Transverse colon (tissue), 4 donors: ENCODE results near the gene FARP1. TPM values are rescaled to one million over a fixed set of nuclear protein-coding genes. Genes with fewer than 3 reads are reported as not detected.

Source experiments
- DNase-seq: peaks from one replicate; pipeline ENCODE4 v3.0.0-alpha.2; 2019
- H3K27ac ChIP-seq, 4 donors: fragments of 200-600 bp; sonication (generic); 2 replicates each; pipeline ENCODE4 v1.5.1; 2016 to 2018; ENCODE audit warnings: inconsistent platforms in 4 of 4
- H3K27me3 ChIP-seq: fragments of 200-600 bp; sonication (generic); 2 replicates; pipeline ENCODE4 v1.5.1; 2017; ENCODE audit warnings: inconsistent platforms
- H3K36me3 ChIP-seq, 4 donors: fragments of 200-600 bp; sonication (generic); 2 replicates each; pipeline ENCODE4 v1.5.1; 2017 to 2019; ENCODE audit warnings: inconsistent platforms in 4 of 4
- H3K4me1 ChIP-seq, 4 donors: fragments of 200-600 bp; sonication (generic); 2 replicates each; pipeline ENCODE4 v1.5.1; 2017 to 2020; ENCODE audit warnings: inconsistent platforms in 4 of 4
- H3K4me3 ChIP-seq, 4 donors: fragments of 200-600 bp; sonication (generic); 1 replicate in 1 of 4; 2 replicates in 3 of 4; pipeline versions ENCODE4 v1.5.1 to v1.6.1; 2017 to 2019; ENCODE audit warnings: inconsistent platforms in 4 of 4
- H3K9me3 ChIP-seq, 2 donors: fragments of 200-600 bp; sonication (generic); 2 replicates each; pipeline ENCODE4 v1.5.1; 2017 to 2019; ENCODE audit warnings: inconsistent platforms in 2 of 2
- CTCF ChIP-seq, 5 experiments: fragments of 200-600 bp in 3 of 5; fragments of 450-650 bp in 2 of 5; sonication (generic) in 3 of 5; IDR thresholded peaks; 1 replicate in 2 of 5; 2 replicates in 3 of 5; pipeline ENCODE4 v1.5.1; 2016 to 2017; ENCODE audit warnings: antibody characterized with exemption in 5 of 5, inconsistent platforms in 3 of 5, mild to moderate bottlenecking in 2 of 5, moderate library complexity in 1 of 5
- EP300 ChIP-seq: sonication (generic); formaldehyde crosslinking; IDR thresholded peaks from one replicate; pipeline ENCODE4 v1.6.1; 2017; ENCODE audit warnings: antibody characterized with exemption, low read depth
- POLR2A ChIP-seq: fragments of 450-650 bp; IDR thresholded peaks from one replicate; pipeline ENCODE4 v1.6.1; 2016; ENCODE audit warnings: antibody characterized with exemption, mild to moderate bottlenecking, moderate library complexity
- POLR2AphosphoS5 ChIP-seq, 3 donors: sonication (generic); formaldehyde crosslinking; IDR thresholded peaks; one replicate each; pipeline ENCODE4 v1.6.1; 2016; ENCODE audit warnings: antibody characterized with exemption in 3 of 3
- WGBS, 2 donors: methylation state at CpG; one replicate each; pipeline ENCODE4 v1.1.5; 2018; ENCODE audit warnings: low coverage in 1 of 2; 5-methylcytosine and 5-hydroxymethylcytosine counted together
- in situ Hi-C, 4 donors: fragments of 200-750 bp; cut with MboI; loops; one replicate each; pipeline versions ENCODE4 v1.15.0 to v1.15.1; 2017; ENCODE audit warnings: low sequenced_read_pairs in 3 of 4, low pct_ligation_motif_present in 1 of 4, low pct_unique_long_range_greater_than_20kb in 1 of 4
- intact Hi-C: fragments of 100-400 bp; cut with DNase I; formaldehyde crosslinking; loops from one replicate; pipeline ENCODE4 v1.15.1; 2023; ENCODE audit warnings: low total_unique reads
- total RNA-seq, 4 donors: library from RNA; depleted of rRNA; stranded (reverse); fragments of >200 nt; gene quantifications; one replicate each; pipeline ENCODE4 v1.1.0, GENCODE V29; 2016

FARP1 gene
- total RNA-seq, 4 donors from 2014 or later = 32.8 to 41.8 (median 38.3) TPM

- WGBS, 2 donors = 80 to 92% methylated on average over 4 to 5 of the region's 5 CpGs
- Histone ChIP-seq H3K27me3 (no peaks in the 10 kb centered on the region), H3K27ac (no peak overlapping the region), H3K36me3 (no peaks in the 10 kb centered on the region), H3K4me1 (peaks cover 13 to 42% (median 18%) of the 10 kb centered on the region in 4 donors), H3K4me3 (no peak overlapping the region), H3K9me3 (peaks cover under 1 to 4% of the 10 kb centered on the region in 2 donors)
- no peak for DNase-seq
- intact Hi-C loops = no loop called here
- TF ChIP-seq POLR2AphosphoS5 (IDR thresholded peaks at IDR 0.05) = no peak
- no peak for TF ChIP-seq CTCF (IDR thresholded peaks at IDR 0.05)
- no peak for TF ChIP-seq EP300
- TF ChIP-seq POLR2A = no peak
- in situ Hi-C loops = no loop called here
These were observed 57.5 kb downstream of the FARP1 start for GRCh38 chr13:98200211-98200878.

- H3K4me1 ChIP-seq = peaks cover 13 to 33% (median 17%) of the 10 kb centered on the region in 4 donors
- H3K4me3 ChIP-seq = no peak overlapping the region
- H3K36me3 ChIP-seq = no peaks in the 10 kb centered on the region
- in situ Hi-C loops (no loop called here), intact Hi-C loops (no loop called here)
- WGBS, 2 donors = 73 to 94% methylated on average over 8 of the region's 8 CpGs
- DNase-seq = no peak
- no peak for TF ChIP-seq EP300
- TF ChIP-seq POLR2A = no peak
- no peak for TF ChIP-seq POLR2AphosphoS5 (IDR thresholded peaks at IDR 0.05)
- TF ChIP-seq CTCF (IDR thresholded peaks at IDR 0.05) = no peak
- peaks cover 6 to 12% of the 10 kb centered on the region in 2 donors for H3K9me3 ChIP-seq
- H3K27me3 ChIP-seq = no peaks in the 10 kb centered on the region
- H3K27ac ChIP-seq = no peak overlapping the region
These were observed 58.3 kb downstream of the FARP1 start for GRCh38 chr13:98201189-98201588.

- Histone ChIP-seq H3K36me3 (no peaks in the 10 kb centered on the region), H3K27ac (peak overlapping the region; percentile 23 to 38 (median 31)), H3K9me3 (peaks cover 10 to 12% of the 10 kb centered on the region in 2 donors), H3K27me3 (no peaks in the 10 kb centered on the region), H3K4me1 (peaks cover 13 to 39% (median 22%) of the 10 kb centered on the region in 4 donors), H3K4me3 (no peak overlapping the region)
- intact Hi-C loops (no loop called here), in situ Hi-C loops (no loop called here)
- WGBS, 2 donors = 7 to 42% methylated on average over 3 to 6 of the region's 6 CpGs
- peak; percentile 36 for DNase-seq
- TF ChIP-seq EP300 (no peak), POLR2AphosphoS5 (IDR thresholded peaks at IDR 0.05) (no peak), POLR2A (no peak), CTCF (IDR thresholded peaks at IDR 0.05) (no peak)
These were observed 59.1 kb downstream of the FARP1 start for GRCh38 chr13:98201984-98202383.

GRCh38 chr13:98203646-98204326 is 60.9 kb downstream of the FARP1 start:
- no peak for DNase-seq
- TF ChIP-seq CTCF (IDR thresholded peaks at IDR 0.05) (no peak), POLR2A (no peak), EP300 (no peak), POLR2AphosphoS5 (IDR thresholded peaks at IDR 0.05) (no peak)
- intact Hi-C loops = no loop called here
- Histone ChIP-seq H3K36me3 (no peaks in the 10 kb centered on the region), H3K4me3 (no peak overlapping the region), H3K4me1 (peaks cover 18 to 40% (median 27%) of the 10 kb centered on the region in 4 donors), H3K27me3 (no peaks in the 10 kb centered on the region), H3K27ac (peak overlapping the region in 2 of 4 donors; percentile 35 to 56), H3K9me3 (peaks cover 10 to 12% of the 10 kb centered on the region in 2 donors)
- 60 to 68% methylated on average over 1 to 8 of the region's 8 CpGs for WGBS, 2 donors
- in situ Hi-C loops = no loop called here
